Lower lobe of right lung (tissue), 2 donors: ENCODE results near the gene ADAM8. TPM values are rescaled to one million over a fixed set of nuclear protein-coding genes. Genes with fewer than 3 reads are reported as not detected.

ENCODE experiments used
- ATAC-seq, 2 donors: fragments of 200-7000 bp; cut with Tn5 transposase; one replicate each; pipeline ENCODE4 v1.9.1; 2020 to 2022; ENCODE audit warnings: mild to moderate bottlenecking in 2 of 2, moderate library complexity in 2 of 2
- DNase-seq: peaks from one replicate; pipeline ENCODE4 v3.0.0-alpha.2; 2020
- H3K27ac ChIP-seq: fragments of 200-600 bp; one replicate; pipeline ENCODE4 v1.8.0; 2022
- H3K27me3 ChIP-seq: fragments of 200-600 bp; one replicate; pipeline ENCODE4 v1.8.0; 2022; ENCODE audit warnings: low read depth
- H3K36me3 ChIP-seq: fragments of 200-600 bp; one replicate; pipeline ENCODE4 v1.8.0; 2022; ENCODE audit warnings: mild to moderate bottlenecking
- H3K4me1 ChIP-seq: fragments of 200-600 bp; one replicate; pipeline ENCODE4 v1.8.0; 2022
- H3K4me3 ChIP-seq: fragments of 200-600 bp; one replicate; pipeline ENCODE4 v1.8.0; 2022; ENCODE audit warnings: mild to moderate bottlenecking
- H3K9me3 ChIP-seq: fragments of 200-600 bp; one replicate; pipeline ENCODE4 v1.8.0; 2022
- intact Hi-C: fragments of 100-400 bp; cut with DNase I; formaldehyde crosslinking; loops from one replicate; pipeline ENCODE4 v1.11.0; 2022
- total RNA-seq: library from RNA; stranded (reverse); fragmentation: NEBNext Ultra II Directional; extraction: Animal tissue kit (Norgen Biotek cat#: 25700); gene quantifications from one replicate; pipeline ENCODE4 v1.2.1, GENCODE V29; 2021
- TF ChIP-seq, protein P1 (sequence below): fragments of 200-600 bp; IDR thresholded peaks from one replicate; pipeline ENCODE4 v1.8.0; 2022; ENCODE audit warnings: antibody characterized with exemption, mild to moderate bottlenecking
- donor health status: DM: no; HTN: yes; CAD: no; lungs with severe emphysema.

Gene ADAM8
- total RNA-seq, 1 donor from 2014 or later: 18.7 TPM

DNA sequence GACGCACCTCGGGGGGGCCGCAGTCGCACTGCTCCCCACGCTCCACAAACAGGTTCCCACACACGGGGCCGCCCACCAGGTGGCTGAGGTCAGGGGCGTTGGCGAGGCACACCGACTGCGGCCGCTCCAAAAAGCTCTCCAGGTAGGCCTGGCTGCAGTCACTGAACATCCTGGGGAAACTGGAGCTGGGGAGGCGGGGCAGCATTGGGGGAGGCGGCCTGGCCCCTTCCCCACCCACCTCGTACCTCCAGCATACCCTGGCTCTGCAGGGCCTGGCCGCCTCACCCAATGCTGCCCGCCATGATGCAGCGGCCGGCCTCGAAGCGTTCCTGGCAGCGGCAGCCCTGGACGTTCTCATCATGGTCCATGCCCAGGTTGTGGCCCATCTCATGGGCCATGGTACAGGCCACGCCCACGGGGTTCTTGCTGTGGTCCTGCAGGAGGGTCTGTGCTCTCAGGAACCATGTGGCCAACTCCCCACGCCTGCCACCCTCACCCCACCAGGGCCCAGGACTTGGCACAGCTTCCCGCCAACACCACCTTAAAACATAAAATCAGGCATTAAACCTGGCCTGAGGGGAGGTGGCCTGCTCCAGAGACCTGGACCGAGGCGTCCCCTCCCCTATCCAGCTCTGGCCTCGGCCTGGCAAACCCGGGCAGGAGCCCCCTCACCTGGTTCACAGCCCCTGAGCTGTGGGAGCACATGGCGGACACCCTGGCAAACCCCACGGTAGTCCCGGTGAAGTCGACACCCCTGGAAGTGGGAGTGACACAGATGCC is 5.0 kb downstream of the ADAM8 start:
- intact Hi-C loops: no loop called here
- Histone ChIP-seq H3K4me1 (peaks cover 22% of the 10 kb centered on the region), H3K36me3 (peaks cover 29% of the 10 kb centered on the region), H3K27me3 (peaks cover 14% of the 10 kb centered on the region), H3K4me3 (no peak overlapping the region), H3K9me3 (no peaks in the 10 kb centered on the region), H3K27ac (no peak overlapping the region)
- no peak for ATAC-seq
- TF ChIP-seq, protein P1, sequence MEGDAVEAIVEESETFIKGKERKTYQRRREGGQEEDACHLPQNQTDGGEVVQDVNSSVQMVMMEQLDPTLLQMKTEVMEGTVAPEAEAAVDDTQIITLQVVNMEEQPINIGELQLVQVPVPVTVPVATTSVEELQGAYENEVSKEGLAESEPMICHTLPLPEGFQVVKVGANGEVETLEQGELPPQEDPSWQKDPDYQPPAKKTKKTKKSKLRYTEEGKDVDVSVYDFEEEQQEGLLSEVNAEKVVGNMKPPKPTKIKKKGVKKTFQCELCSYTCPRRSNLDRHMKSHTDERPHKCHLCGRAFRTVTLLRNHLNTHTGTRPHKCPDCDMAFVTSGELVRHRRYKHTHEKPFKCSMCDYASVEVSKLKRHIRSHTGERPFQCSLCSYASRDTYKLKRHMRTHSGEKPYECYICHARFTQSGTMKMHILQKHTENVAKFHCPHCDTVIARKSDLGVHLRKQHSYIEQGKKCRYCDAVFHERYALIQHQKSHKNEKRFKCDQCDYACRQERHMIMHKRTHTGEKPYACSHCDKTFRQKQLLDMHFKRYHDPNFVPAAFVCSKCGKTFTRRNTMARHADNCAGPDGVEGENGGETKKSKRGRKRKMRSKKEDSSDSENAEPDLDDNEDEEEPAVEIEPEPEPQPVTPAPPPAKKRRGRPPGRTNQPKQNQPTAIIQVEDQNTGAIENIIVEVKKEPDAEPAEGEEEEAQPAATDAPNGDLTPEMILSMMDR: no peak
- DNase-seq: no peak

DNA sequence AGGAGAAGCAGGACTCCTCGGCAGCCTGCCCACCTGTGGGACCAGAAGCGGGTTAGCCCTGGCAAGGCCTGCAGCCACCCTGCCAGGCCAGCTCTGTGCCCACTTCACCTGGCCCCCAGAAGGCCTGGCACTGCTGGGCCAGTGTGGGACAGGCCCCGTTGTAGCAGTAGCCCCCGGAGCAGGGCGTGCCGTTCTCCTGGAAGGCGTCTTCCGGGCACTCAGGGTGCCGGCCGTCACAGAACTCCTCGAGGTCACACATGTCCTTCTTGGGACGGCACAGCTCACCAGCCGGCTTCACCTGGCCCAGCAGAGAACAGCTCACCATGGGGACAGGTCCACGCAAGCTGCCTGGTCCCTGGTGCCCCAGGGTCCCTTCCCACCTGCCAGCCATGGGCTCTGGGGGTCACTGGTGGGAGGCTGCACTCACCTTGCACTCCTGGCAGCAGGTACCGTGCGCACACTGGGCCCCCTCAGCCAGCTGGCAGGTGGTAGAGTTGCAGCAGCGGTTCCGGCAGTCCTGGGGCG is 5.8 kb downstream of the ADAM8 start:
- peaks cover 9% of the 10 kb centered on the region for H3K27me3 ChIP-seq
- H3K36me3 ChIP-seq: peaks cover 29% of the 10 kb centered on the region
- DNase-seq (no peak), ATAC-seq (no peak)
- intact Hi-C loops: no loop called here
- no peak overlapping the region for H3K4me3 ChIP-seq
- peaks cover 13% of the 10 kb centered on the region for H3K4me1 ChIP-seq
- H3K9me3 ChIP-seq: no peaks in the 10 kb centered on the region
- H3K27ac ChIP-seq: no peak overlapping the region
- TF ChIP-seq, protein P1: no peak

DNA sequence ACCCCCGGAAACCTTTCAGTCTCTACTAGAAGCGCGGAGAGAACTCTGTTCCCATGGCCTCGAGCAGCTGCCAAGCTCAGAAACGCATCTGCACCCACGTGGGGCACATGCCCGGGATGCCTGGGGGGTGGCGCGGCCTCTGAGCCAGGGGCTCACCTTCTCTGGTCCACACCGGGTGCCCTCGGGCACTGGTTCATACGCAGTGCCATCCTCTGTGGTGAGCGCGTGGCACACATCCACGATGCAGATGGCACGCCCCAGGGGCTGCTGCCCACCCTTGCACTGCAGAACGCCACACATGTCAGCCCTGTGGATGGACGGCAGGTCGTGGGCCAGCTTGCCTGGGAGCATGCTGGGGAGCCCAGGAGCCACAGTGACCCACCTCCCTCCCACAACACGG is 6.5 kb downstream of the ADAM8 start:
- ATAC-seq: no peak

DNA sequence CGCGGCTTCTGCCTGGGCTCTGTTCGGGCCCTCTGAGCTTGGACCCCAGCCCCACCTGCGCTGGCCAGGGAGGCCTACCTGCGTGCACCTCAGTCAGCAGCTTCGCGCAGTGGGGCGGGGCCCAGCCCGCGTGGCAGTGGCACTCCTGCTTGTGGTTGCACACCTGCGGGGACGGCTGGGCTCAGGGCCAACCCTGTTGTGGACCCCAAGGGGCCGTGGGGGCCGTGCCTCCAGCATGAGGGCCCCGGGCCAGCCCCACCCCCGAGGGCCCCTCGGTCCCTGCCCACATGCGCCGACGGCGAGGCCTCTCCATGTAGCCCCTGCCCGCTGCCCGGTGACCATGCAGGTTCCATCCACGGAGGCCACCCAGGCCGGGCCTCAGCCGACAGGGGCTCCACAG is 7.3 kb downstream of the ADAM8 start:
- Histone ChIP-seq H3K36me3 (peaks cover 29% of the 10 kb centered on the region), H3K4me3 (no peak overlapping the region), H3K9me3 (no peaks in the 10 kb centered on the region), H3K27ac (no peak overlapping the region), H3K27me3 (no peaks in the 10 kb centered on the region), H3K4me1 (peaks cover 1% of the 10 kb centered on the region)
- DNase-seq: no peak
- intact Hi-C loops: no loop called here
- ATAC-seq: peak in 1 of 2 donors; percentile 2
- TF ChIP-seq, protein P1: no peak

More for the DNA sequence above, 6.5 kb downstream of the ADAM8 start:
- DNase-seq: no peak
- Histone ChIP-seq H3K4me3 (no peak overlapping the region), H3K27me3 (peaks cover 3% of the 10 kb centered on the region), H3K9me3 (no peaks in the 10 kb centered on the region), H3K27ac (no peak overlapping the region), H3K4me1 (peaks cover 8% of the 10 kb centered on the region), H3K36me3 (peaks cover 29% of the 10 kb centered on the region)
- intact Hi-C loops: no loop called here
- TF ChIP-seq, protein P1: no peak

DNA sequence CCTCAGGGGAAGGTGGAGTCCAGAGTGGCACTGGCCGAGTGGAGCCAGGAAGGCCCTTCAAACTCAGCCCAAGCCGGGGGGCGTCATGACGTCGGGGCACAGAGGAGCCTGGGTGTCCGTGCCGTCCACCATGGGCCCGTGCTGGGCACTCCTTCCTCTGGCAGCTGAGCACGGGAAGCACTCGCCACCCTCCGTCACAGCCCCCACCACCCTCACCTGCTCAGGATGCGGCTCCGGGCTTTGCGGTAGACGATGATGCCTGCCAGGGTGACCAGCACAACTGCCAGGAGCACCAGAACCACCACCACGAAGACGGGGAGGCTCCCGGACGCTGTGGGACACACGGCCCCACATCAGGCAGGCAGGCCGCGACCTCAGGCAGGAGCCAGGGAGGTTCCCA is 8.1 kb downstream of the ADAM8 start:
- peaks cover 5% of the 10 kb centered on the region for H3K4me1 ChIP-seq
- intact Hi-C loops: no loop called here
- H3K9me3 ChIP-seq: no peaks in the 10 kb centered on the region
- ATAC-seq (no peak), DNase-seq (no peak)
- peaks cover 27% of the 10 kb centered on the region for H3K36me3 ChIP-seq
- TF ChIP-seq, protein P1: no peak
- no peak overlapping the region for H3K27ac ChIP-seq
- H3K4me3 ChIP-seq: no peak overlapping the region
- no peaks in the 10 kb centered on the region for H3K27me3 ChIP-seq
